OCI-LY1 (cell line): ENCODE results near the gene CHCHD2.
"Not testable (repeated sequence)": the region's sequence is repeated elsewhere in the genome, so short reads cannot be mapped to it uniquely, and the experiment has no call there.

ENCODE experiments used
- H2AFZ ChIP-seq: fragments of 200-600 bp; sonication (generic), shearing (Covaris generic); 2 replicates; pipeline ENCODE4 v1.6.0; 2014; ENCODE audit warnings: antibody characterized with exemption, mild to moderate bottlenecking, low read length
- H3F3A ChIP-seq: fragments of 200-600 bp; sonication (generic), shearing (Covaris generic); 2 replicates; pipeline ENCODE4 v1.6.0; 2014; ENCODE audit warnings: mild to moderate bottlenecking, antibody characterized with exemption, low read length, moderate library complexity; ENCODE audit not compliant: insufficient read depth
- H3K27ac ChIP-seq: fragments of 200-600 bp; sonication (generic); 2 replicates; pipeline ENCODE4 v1.5.1; 2014; ENCODE audit warnings: low read length, mixed run types, mild to moderate bottlenecking, low read depth; ENCODE audit not compliant: poor library complexity, severe bottlenecking
- H3K27me3 ChIP-seq: fragments of 200-600 bp; sonication (generic); 2 replicates; pipeline ENCODE4 v1.6.0; 2014; ENCODE audit warnings: antibody characterized with exemption, mild to moderate bottlenecking, low read length, moderate library complexity; ENCODE audit not compliant: insufficient read depth
- H3K36me3 ChIP-seq: fragments of 200-600 bp; sonication (generic); 2 replicates; pipeline ENCODE4 v1.6.1; 2014; ENCODE audit warnings: mild to moderate bottlenecking, antibody characterized with exemption, low read length, moderate library complexity, mixed read lengths; ENCODE audit not compliant: insufficient read depth
- H3K4me1 ChIP-seq: fragments of 200-600 bp; sonication (generic); 2 replicates; pipeline ENCODE4 v1.5.1; 2014; ENCODE audit warnings: mild to moderate bottlenecking, low read length, moderate library complexity; ENCODE audit not compliant: insufficient read depth, severe bottlenecking
- H3K4me2 ChIP-seq: fragments of 200-600 bp; sonication (generic), shearing (Covaris generic); 2 replicates; pipeline ENCODE4 v1.6.1; 2014; ENCODE audit warnings: low read length
- H3K4me3 ChIP-seq: fragments of 200-600 bp; sonication (generic); 2 replicates; pipeline ENCODE4 v1.5.1; 2014; ENCODE audit warnings: low read length, low read depth, mild to moderate bottlenecking, mixed read lengths; ENCODE audit not compliant: poor library complexity, severe bottlenecking
- H3K79me2 ChIP-seq: fragments of 200-600 bp; shearing (Covaris generic); 2 replicates; pipeline ENCODE4 v1.6.1; 2016; ENCODE audit warnings: mixed run types, low read length, mixed read lengths; ENCODE audit not compliant: insufficient read depth
- H3K9ac ChIP-seq: fragments of 200-600 bp; sonication (generic), shearing (Covaris generic); 2 replicates; pipeline ENCODE4 v1.6.1; 2014; ENCODE audit warnings: mild to moderate bottlenecking, low read length, mixed read lengths
- H3K9me2 ChIP-seq: fragments of 200-600 bp; sonication (generic), shearing (Covaris generic); 2 replicates; pipeline ENCODE4 v1.6.1; 2014; ENCODE audit warnings: low read depth, mild to moderate bottlenecking, low read length, mixed read lengths
- H3K9me3 ChIP-seq: fragments of 200-600 bp; shearing (Covaris generic); 2 replicates; pipeline ENCODE4 v1.6.1; 2014; ENCODE audit warnings: low read length, mixed read lengths
- H4K20me1 ChIP-seq: fragments of 200-600 bp; sonication (generic), shearing (Covaris generic); 2 replicates; pipeline ENCODE4 v1.6.0; 2016; ENCODE audit warnings: mild to moderate bottlenecking, low read length; ENCODE audit not compliant: insufficient read depth
- EZH2 ChIP-seq: fragments of 200-600 bp; sonication (generic), shearing (Covaris generic); IDR thresholded peaks from 2 replicates; pipeline ENCODE4 v1.8.0; 2017; ENCODE audit warnings: borderline replicate concordance, mixed run types, mild to moderate bottlenecking, antibody characterized with exemption, low read length, moderate library complexity, mixed read lengths
- TF ChIP-seq, protein P1 (sequence below): fragments of 200-600 bp; sonication (generic), shearing (Covaris generic); IDR thresholded peaks from 2 replicates; pipeline ENCODE4 v1.5.1; 2017; ENCODE audit warnings: mild to moderate bottlenecking, antibody characterized with exemption, low read length, moderate library complexity, mixed read lengths

The CHCHD2 gene

GRCh38 chr7:56081626-56082340, 24.5 kb downstream of the CHCHD2 start:
- Histone ChIP-seq H3K9me3 (no peaks in the 10 kb centered on the region), H3K4me1 (no peaks in the 10 kb centered on the region), H3K4me3 (no peak overlapping the region), H3K4me2 (no peak overlapping the region), H3K9ac (no peak overlapping the region), H3K36me3 (peaks cover 55% of the 10 kb centered on the region), H3K9me2 (no peaks in the 10 kb centered on the region), H3K27ac (no peak overlapping the region), H2AFZ (no peak overlapping the region), H3K27me3 (no peaks in the 10 kb centered on the region), H3F3A (no peaks in the 10 kb centered on the region), H3K79me2 (no peaks in the 10 kb centered on the region), H4K20me1 (no peaks in the 10 kb centered on the region)
- TF ChIP-seq, protein P1, sequence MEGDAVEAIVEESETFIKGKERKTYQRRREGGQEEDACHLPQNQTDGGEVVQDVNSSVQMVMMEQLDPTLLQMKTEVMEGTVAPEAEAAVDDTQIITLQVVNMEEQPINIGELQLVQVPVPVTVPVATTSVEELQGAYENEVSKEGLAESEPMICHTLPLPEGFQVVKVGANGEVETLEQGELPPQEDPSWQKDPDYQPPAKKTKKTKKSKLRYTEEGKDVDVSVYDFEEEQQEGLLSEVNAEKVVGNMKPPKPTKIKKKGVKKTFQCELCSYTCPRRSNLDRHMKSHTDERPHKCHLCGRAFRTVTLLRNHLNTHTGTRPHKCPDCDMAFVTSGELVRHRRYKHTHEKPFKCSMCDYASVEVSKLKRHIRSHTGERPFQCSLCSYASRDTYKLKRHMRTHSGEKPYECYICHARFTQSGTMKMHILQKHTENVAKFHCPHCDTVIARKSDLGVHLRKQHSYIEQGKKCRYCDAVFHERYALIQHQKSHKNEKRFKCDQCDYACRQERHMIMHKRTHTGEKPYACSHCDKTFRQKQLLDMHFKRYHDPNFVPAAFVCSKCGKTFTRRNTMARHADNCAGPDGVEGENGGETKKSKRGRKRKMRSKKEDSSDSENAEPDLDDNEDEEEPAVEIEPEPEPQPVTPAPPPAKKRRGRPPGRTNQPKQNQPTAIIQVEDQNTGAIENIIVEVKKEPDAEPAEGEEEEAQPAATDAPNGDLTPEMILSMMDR, result no peak
- TF ChIP-seq EZH2, result no peak

DNA sequence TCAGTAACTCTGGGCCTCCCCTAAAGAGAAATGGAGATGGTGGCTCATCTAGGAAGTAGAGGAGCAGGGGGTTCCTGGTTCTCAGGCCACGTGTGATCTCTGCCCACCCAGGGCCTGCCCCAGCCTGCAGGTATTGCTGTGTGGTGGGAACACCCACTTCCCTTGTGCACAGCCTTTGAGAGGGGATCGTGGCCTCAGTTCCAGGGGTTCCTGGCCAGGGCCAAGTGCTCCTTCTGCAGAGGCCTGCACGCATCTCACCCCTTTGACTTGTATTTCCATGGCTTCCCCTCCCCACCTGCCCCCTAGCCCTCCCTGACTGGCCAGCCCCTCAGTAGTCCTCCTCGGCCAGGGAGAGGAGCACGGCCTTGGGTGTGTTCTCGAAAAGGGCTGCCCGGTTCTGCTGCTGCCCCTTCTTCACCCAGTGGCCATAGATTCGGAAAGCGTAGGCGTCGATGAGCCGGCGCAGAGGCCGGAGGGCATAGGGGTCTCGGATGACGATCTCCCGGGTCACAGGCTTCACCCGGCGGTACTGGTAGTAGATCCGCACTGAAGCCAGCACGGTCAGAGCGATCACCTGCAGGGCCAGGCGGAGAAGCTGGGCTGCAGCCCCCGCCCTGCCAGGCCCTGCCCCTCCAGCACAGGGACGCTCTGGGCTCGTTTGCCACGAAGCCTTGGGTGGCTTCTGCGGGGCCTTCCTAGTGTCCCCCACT, 25.4 kb downstream of the CHCHD2 start:
- H4K20me1 ChIP-seq, H3K27ac ChIP-seq, H3K4me3 ChIP-seq: not testable (repeated sequence)

DNA sequence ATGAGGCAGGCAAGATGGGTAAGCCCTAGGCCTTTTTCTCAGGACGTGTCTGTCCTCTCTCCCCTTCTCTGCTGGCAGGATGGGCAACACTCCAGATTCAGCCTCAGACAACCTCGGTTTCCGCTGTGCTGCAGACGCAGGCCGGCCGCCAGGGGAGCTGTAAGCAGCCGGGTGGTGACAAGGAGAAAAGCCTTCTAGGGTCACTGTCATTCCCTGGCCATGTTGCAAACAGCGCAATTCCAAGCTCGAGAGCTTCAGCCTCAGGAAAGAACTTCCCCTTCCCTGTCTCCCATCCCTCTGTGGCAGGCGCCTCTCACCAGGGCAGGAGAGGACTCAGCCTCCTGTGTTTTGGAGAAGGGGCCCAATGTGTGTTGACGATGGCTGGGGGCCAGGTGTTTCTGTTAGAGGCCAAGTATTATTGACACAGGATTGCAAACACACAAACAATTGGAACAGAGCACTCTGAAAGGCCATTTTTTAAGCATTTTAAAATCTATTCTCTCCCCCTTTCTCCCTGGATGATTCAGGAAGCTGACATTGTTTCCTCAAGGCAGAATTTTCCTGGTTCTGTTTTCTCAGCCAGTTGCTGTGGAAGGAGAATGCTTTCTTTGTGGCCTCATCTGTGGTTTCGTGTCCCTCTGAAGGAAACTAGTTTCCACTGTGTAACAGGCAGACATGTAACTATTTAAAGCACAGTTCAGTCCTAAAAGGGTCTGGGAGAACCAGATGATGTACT, 26.7 kb downstream of the CHCHD2 start:
- no peaks in the 10 kb centered on the region for H4K20me1 ChIP-seq
- H3K9me2 ChIP-seq, result no peaks in the 10 kb centered on the region
- no peak overlapping the region for H2AFZ ChIP-seq
- peaks cover 58% of the 10 kb centered on the region for H3K36me3 ChIP-seq
- H3F3A ChIP-seq, result no peaks in the 10 kb centered on the region
- H3K27ac ChIP-seq, result no peak overlapping the region
- H3K4me2 ChIP-seq, result no peak overlapping the region
- no peaks in the 10 kb centered on the region for H3K9me3 ChIP-seq
- no peak overlapping the region for H3K4me3 ChIP-seq
- H3K27me3 ChIP-seq, result no peaks in the 10 kb centered on the region
- TF ChIP-seq EZH2, result no peak
- TF ChIP-seq, protein P1, result peak; percentile 53
- no peaks in the 10 kb centered on the region for H3K79me2 ChIP-seq
- no peak overlapping the region for H3K9ac ChIP-seq
- peaks cover under 1% of the 10 kb centered on the region for H3K4me1 ChIP-seq

More for the DNA sequence above, 25.4 kb downstream of the CHCHD2 start:
- H2AFZ ChIP-seq, H3K27me3 ChIP-seq, H3K9ac ChIP-seq, H3K79me2 ChIP-seq, H3K9me2 ChIP-seq, H3K4me1 ChIP-seq, H3K4me2 ChIP-seq, H3K9me3 ChIP-seq, H3F3A ChIP-seq: not testable (repeated sequence)
- H3K36me3 ChIP-seq, result peaks cover 52% of the 10 kb centered on the region
